Right lobe of liver (tissue), 4 donors: ENCODE measurements around the gene PPM1N.

Source experiments
- POLR2A ChIP-seq: fragments of 450-650 bp; IDR thresholded peaks from one replicate; pipeline ENCODE4 v1.6.1; 2017; ENCODE audit warnings: antibody characterized with exemption, mild to moderate bottlenecking
- TF ChIP-seq, protein P1 (sequence below), 4 donors: fragments of 200-600 bp in 3 of 4; fragments of 450-650 bp in 1 of 4; IDR thresholded peaks; one replicate each; pipeline versions ENCODE4 v1.5.1 to v1.8.0; 2016 to 2022; ENCODE audit warnings: antibody characterized with exemption in 4 of 4, mild to moderate bottlenecking in 2 of 4
- donor health status: DM: no; HTN: no; CAD: no.
- donor health status: DM: no; HTN: no; CAD: no.
- donor health status: DM: no; HTN: yes; CAD: no.

DNA sequence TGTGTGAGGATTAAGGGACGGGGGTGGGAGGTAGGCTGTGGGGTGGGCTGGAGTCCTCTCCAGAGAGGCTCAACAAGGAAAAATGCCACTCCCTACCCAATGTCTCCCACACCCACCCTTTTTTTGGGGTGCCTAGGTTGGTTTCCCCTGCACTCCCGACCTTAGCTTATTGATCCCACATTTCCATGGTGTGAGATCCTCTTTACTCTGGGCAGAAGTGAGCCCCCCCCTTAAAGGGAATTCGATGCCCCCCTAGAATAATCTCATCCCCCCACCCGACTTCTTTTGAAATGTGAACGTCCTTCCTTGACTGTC, 24.9 kb upstream of the PPM1N start:
- no peak for TF ChIP-seq POLR2A
- TF ChIP-seq, protein P1, sequence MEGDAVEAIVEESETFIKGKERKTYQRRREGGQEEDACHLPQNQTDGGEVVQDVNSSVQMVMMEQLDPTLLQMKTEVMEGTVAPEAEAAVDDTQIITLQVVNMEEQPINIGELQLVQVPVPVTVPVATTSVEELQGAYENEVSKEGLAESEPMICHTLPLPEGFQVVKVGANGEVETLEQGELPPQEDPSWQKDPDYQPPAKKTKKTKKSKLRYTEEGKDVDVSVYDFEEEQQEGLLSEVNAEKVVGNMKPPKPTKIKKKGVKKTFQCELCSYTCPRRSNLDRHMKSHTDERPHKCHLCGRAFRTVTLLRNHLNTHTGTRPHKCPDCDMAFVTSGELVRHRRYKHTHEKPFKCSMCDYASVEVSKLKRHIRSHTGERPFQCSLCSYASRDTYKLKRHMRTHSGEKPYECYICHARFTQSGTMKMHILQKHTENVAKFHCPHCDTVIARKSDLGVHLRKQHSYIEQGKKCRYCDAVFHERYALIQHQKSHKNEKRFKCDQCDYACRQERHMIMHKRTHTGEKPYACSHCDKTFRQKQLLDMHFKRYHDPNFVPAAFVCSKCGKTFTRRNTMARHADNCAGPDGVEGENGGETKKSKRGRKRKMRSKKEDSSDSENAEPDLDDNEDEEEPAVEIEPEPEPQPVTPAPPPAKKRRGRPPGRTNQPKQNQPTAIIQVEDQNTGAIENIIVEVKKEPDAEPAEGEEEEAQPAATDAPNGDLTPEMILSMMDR (IDR thresholded peaks at IDR 0.05), result no peak
